Naive thymus-derived CD4-positive, alpha-beta T cell (primary cell): ENCODE data around the gene ZMYND15. TPM values are rescaled to one million over a fixed set of nuclear protein-coding genes. Genes with fewer than 3 reads are reported as not detected.
"Not testable (repeated sequence)": the region's sequence is repeated elsewhere in the genome, so short reads cannot be mapped to it uniquely, and the experiment has no call there.

ENCODE experiments used
- ATAC-seq: fragments of 150-1000 bp; cut with Tn5 transposase; 2 replicates; pipeline ENCODE4 v1.10.0; 2021; ENCODE audit warnings: mild to moderate bottlenecking, moderate library complexity
- CTCF ChIA-PET: fragments of 350-600 bp; sonication (Branson Sonifier 250); formaldehyde crosslinking; loops from one replicate; lab custom pipeline; 2021; ENCODE audit warnings: antibody characterized with exemption; lab: Charles Lee
- POLR2A ChIA-PET: fragments of 350-600 bp; sonication (Branson Sonifier 250); formaldehyde crosslinking; loops from one replicate; lab custom pipeline; 2021; ENCODE audit warnings: antibody characterized with exemption, inconsistent platforms; lab: Charles Lee
- DNase-seq, 9 donors: peaks; one replicate each; pipeline versions ENCODE4 v3.0.0 to v3.0.0-alpha.2; 2020 to 2022; ENCODE audit warnings: mixed read lengths in 1 of 9
- H3K27ac ChIP-seq: one replicate; pipeline ENCODE4 v1.7.0; 2013; ENCODE audit warnings: mild to moderate bottlenecking, low read depth, low read length, moderate library complexity
- H3K27me3 ChIP-seq, 2 donors: one replicate each; pipeline ENCODE4 v1.7.0; 2013; ENCODE audit warnings: low read length in 2 of 2, mild to moderate bottlenecking in 2 of 2, moderate library complexity in 2 of 2; ENCODE audit not compliant: control insufficient read depth in 2 of 2, insufficient read depth in 2 of 2
- H3K36me3 ChIP-seq, 3 experiments: 1 replicate in 2 of 3; 2 replicates in 1 of 3; pipeline ENCODE4 v1.7.0; 2013; ENCODE audit warnings: low read length in 3 of 3, mild to moderate bottlenecking in 3 of 3, moderate library complexity in 1 of 3; ENCODE audit not compliant: insufficient read depth in 3 of 3, control insufficient read depth in 2 of 3
- H3K4me1 ChIP-seq, 2 donors: one replicate each; pipeline ENCODE4 v1.7.0; 2013; ENCODE audit warnings: low read length in 2 of 2, mild to moderate bottlenecking in 2 of 2, moderate library complexity in 1 of 2; ENCODE audit not compliant: control insufficient read depth in 2 of 2, insufficient read depth in 2 of 2
- H3K4me3 ChIP-seq: 2 replicates; pipeline ENCODE4 v1.7.0; 2013; ENCODE audit warnings: mild to moderate bottlenecking, low read length
- H3K9me3 ChIP-seq, 3 experiments: 1 replicate in 2 of 3; 2 replicates in 1 of 3; pipeline ENCODE4 v1.7.0; 2013; ENCODE audit warnings: low read length in 3 of 3; ENCODE audit not compliant: control insufficient read depth in 2 of 3
- H3K27ac Mint-ChIP-seq, 9 donors: one replicate each; pipeline ENCODE4 v1.8.0; 2020 to 2022; ENCODE audit warnings: mixed read lengths in 9 of 9, mild to moderate bottlenecking in 8 of 9, moderate library complexity in 5 of 9, inconsistent platforms in 2 of 9
- H3K27me3 Mint-ChIP-seq, 5 donors: one replicate each; pipeline ENCODE4 v1.8.0; 2021 to 2022; ENCODE audit warnings: mixed read lengths in 5 of 5, mild to moderate bottlenecking in 1 of 5
- H3K36me3 Mint-ChIP-seq, 5 donors: one replicate each; pipeline ENCODE4 v1.8.0; 2020 to 2022; ENCODE audit warnings: mixed read lengths in 5 of 5, mild to moderate bottlenecking in 3 of 5, inconsistent platforms in 1 of 5
- H3K4me1 Mint-ChIP-seq, 7 donors: one replicate each; pipeline ENCODE4 v1.8.0; 2020 to 2022; ENCODE audit warnings: mixed read lengths in 7 of 7, mild to moderate bottlenecking in 3 of 7, inconsistent platforms in 1 of 7
- H3K4me3 Mint-ChIP-seq, 10 donors: one replicate each; pipeline ENCODE4 v1.8.0; 2020 to 2022; ENCODE audit warnings: mild to moderate bottlenecking in 10 of 10, mixed read lengths in 10 of 10, moderate library complexity in 6 of 10, inconsistent platforms in 2 of 10
- H3K9me3 Mint-ChIP-seq, 11 donors: one replicate each; pipeline ENCODE4 v1.8.0; 2020 to 2022; ENCODE audit warnings: mixed read lengths in 11 of 11, mild to moderate bottlenecking in 4 of 11, inconsistent platforms in 1 of 11, moderate library complexity in 1 of 11
- intact Hi-C, 2 donors: fragments of 100-400 bp; cut with micrococcal nuclease; formaldehyde crosslinking; loops; one replicate each; pipeline ENCODE4 v1.15.1; 2023
- polyA plus RNA-seq, 2 donors: library from polyadenylated mRNA; unstranded; fragments of 300-500 nt; fragmentation: Illumina TruSeq; gene quantifications; one replicate each; pipeline ENCODE4 v1.2.3, GENCODE V29; 2021
- total RNA-seq, 6 experiments: library from RNA in 5 of 6; stranded (reverse) in 5 of 6; gene quantifications; 1 replicate in 5 of 6; 2 replicates in 1 of 6; pipeline ENCODE4 v1.2.3 and lab custom pipeline; 2021 to 2026

Gene ZMYND15
- total and polyA plus RNA-seq, 7 experiments from 2014 or later: 0.22 to 5.2 (median 1.4) TPM; not detected in 3

DNA sequence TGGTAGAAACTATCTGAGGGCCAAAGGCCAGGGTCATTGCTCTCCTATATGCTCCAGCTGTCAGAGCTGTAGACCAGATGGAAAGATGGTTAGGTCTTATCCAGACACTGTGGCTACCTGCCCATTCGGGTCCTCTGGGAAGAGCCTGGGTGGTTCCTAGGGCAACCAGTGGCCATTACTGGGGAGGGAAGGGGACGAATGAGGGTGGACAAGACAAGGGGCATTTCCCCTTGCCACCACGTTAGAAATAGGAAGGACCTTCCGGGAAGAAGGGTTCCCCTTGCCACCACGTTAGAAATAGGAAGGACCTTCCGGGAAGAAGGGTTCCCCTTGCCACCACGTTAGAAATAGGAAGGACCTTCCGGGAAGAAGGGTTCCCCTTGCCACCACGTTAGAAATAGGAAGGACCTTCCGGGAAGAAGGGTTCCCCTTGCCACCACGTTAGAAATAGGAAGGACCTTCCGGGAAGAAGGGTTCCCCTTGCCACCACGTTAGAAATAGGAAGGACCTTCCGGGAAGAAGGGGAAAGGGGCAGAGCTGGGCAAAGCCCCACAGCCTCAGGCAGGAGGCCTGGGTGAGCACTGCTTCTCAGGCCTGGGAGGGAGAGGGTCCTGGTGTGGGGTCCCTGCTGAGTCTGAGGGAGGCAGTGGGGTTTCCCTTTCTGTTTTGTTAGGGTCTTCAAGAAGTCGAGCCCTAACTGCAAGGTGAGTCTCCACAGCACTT is 25.1 kb upstream of the ZMYND15 start:
- peaks cover 32 to 58% (median 52%) of the 10 kb centered on the region in 7 donors for H3K4me1 Mint-ChIP-seq
- peaks cover 0 to 39% (median 11%) of the 10 kb centered on the region in 5 donors for H3K36me3 Mint-ChIP-seq
- H3K36me3 ChIP-seq: peaks cover 8 to 43% (median 20%) of the 10 kb centered on the region in 3 experiments
- H3K4me1 ChIP-seq: peaks cover 39 to 41% of the 10 kb centered on the region in 2 donors
- H3K4me3 Mint-ChIP-seq: peak overlapping the region; percentile 74 to 97 (median 84)
- H3K27ac Mint-ChIP-seq: peak overlapping the region; percentile 91 to 96 (median 93)
- CTCF ChIA-PET: interaction anchor here (0.7 to 3.0 kb wide), 3 partner anchors 17 to 75 kb away, joined by 5 to 10 read pairs (median 8); partner anchors contain the start of gene MED11
- not testable (repeated sequence) for DNase-seq, H3K27me3 Mint-ChIP-seq, H3K9me3 ChIP-seq, ATAC-seq, H3K27me3 ChIP-seq, H3K9me3 Mint-ChIP-seq
- peak overlapping the region; percentile 48 for H3K4me3 ChIP-seq
- peak overlapping the region; percentile 73 for H3K27ac ChIP-seq
- intact Hi-C loops: loop anchor here (5.0 kb wide), 2 partner anchors 33 to 147 kb away; no protein-coding TSS in a partner anchor
- POLR2A ChIA-PET: interaction anchor here (0.7 to 3.1 kb wide), 11 partner anchors 11 to 234 kb away, joined by 3 to 26 read pairs (median 5); partner anchors contain the start of genes CXCL16, MED11, PELP1 and PFN1

- intact Hi-C loops: no loop called here
- Mint-ChIP-seq H3K9me3 (no peaks in the 10 kb centered on the region), H3K36me3 (peaks cover 0 to 42% (median 13%) of the 10 kb centered on the region in 5 donors), H3K27me3 (no peaks in the 10 kb centered on the region), H3K4me3 (peak overlapping the region; percentile 74 to 97 (median 84)), H3K27ac (peak overlapping the region; percentile 89 to 96 (median 93)), H3K4me1 (peaks cover 32 to 54% (median 47%) of the 10 kb centered on the region in 7 donors)
- DNase-seq: peak in 8 of 9 donors; percentile 39 to 49 (median 46)
- Histone ChIP-seq H3K4me3 (peak overlapping the region; percentile 48), H3K27ac (peak overlapping the region; percentile 73), H3K36me3 (peaks cover 8 to 50% (median 24%) of the 10 kb centered on the region in 3 experiments), H3K4me1 (peaks cover 39 to 41% of the 10 kb centered on the region in 2 donors), H3K9me3 (no peaks in the 10 kb centered on the region), H3K27me3 (no peaks in the 10 kb centered on the region)
- no peak for ATAC-seq
- ChIA-PET POLR2A (interaction anchor here (0.7 to 3.1 kb wide), 9 partner anchors 10 to 228 kb away, joined by 3 to 26 read pairs (median 5); partner anchors contain the start of genes CXCL16, MED11, PELP1 and PLD2), CTCF (interaction anchor here (0.7 to 1.6 kb wide), 2 partner anchors 16 to 75 kb away, joined by 5 to 10 read pairs; partner anchors contain the start of gene MED11)
These were observed 24.4 kb upstream of the ZMYND15 start for GRCh38 chr17:4715063-4715744.

- H3K4me1 Mint-ChIP-seq: peaks cover 32 to 55% (median 47%) of the 10 kb centered on the region in 7 donors
- no peak overlapping the region for H3K4me3 ChIP-seq
These were observed 23.6 kb upstream of the ZMYND15 start for GRCh38 chr17:4716081-4716480.

GRCh38 chr17:4717791-4718190 is 21.8 kb upstream of the ZMYND15 start:
- intact Hi-C loops: no loop called here
- peaks cover 24 to 25% of the 10 kb centered on the region in 2 donors for H3K4me1 ChIP-seq
- Mint-ChIP-seq H3K27me3 (no peaks in the 10 kb centered on the region), H3K4me1 (peaks cover 22 to 46% (median 31%) of the 10 kb centered on the region in 7 donors), H3K4me3 (no peak overlapping the region), H3K9me3 (no peaks in the 10 kb centered on the region), H3K27ac (peak overlapping the region in 2 of 9 donors; percentile 12 to 56), H3K36me3 (peaks cover 0 to 43% (median 14%) of the 10 kb centered on the region in 5 donors)
- DNase-seq: no peak
- ChIA-PET POLR2A (no interaction called here), CTCF (no interaction called here)
- no peaks in the 10 kb centered on the region for H3K27me3 ChIP-seq
- peaks cover 8 to 64% (median 24%) of the 10 kb centered on the region in 3 experiments for H3K36me3 ChIP-seq
- no peak for ATAC-seq
- H3K9me3 ChIP-seq: no peaks in the 10 kb centered on the region
- H3K4me3 ChIP-seq: no peak overlapping the region
- no peak overlapping the region for H3K27ac ChIP-seq

More at GRCh38 chr17:4716081-4716480, 23.6 kb upstream of the ZMYND15 start:
- H3K36me3 ChIP-seq: peaks cover 8 to 54% (median 24%) of the 10 kb centered on the region in 3 experiments
- ATAC-seq: no peak
- H3K27ac Mint-ChIP-seq: peak overlapping the region; percentile 2 to 96 (median 92)
- no peaks in the 10 kb centered on the region for H3K27me3 Mint-ChIP-seq
- H3K27me3 ChIP-seq: no peaks in the 10 kb centered on the region
- intact Hi-C loops: no loop called here
- peaks cover 38 to 40% of the 10 kb centered on the region in 2 donors for H3K4me1 ChIP-seq
- peak overlapping the region; percentile 73 for H3K27ac ChIP-seq
- CTCF ChIA-PET: interaction anchor here (1.6 kb wide), 1 partner anchor 16 kb away, joined by 10 read pairs; the partner anchor contains the start of gene MED11
- DNase-seq: no peak
- no peaks in the 10 kb centered on the region for H3K9me3 Mint-ChIP-seq
- POLR2A ChIA-PET: interaction anchor here (1.5 to 3.1 kb wide), 4 partner anchors 9 to 91 kb away, joined by 3 to 26 read pairs (median 10); partner anchors contain the start of genes CXCL16, PLD2 and ZMYND15
- H3K4me3 Mint-ChIP-seq: peak overlapping the region in 6 of 10 donors; percentile 42 to 97 (median 83)
- no peaks in the 10 kb centered on the region for H3K9me3 ChIP-seq
- H3K36me3 Mint-ChIP-seq: peaks cover 0 to 51% (median 18%) of the 10 kb centered on the region in 5 donors

GRCh38 chr17:4718276-4718675 is 21.4 kb upstream of the ZMYND15 start:
- H3K27me3 Mint-ChIP-seq: no peaks in the 10 kb centered on the region
- ChIA-PET POLR2A (no interaction called here), CTCF (no interaction called here)
- no peak overlapping the region for H3K4me3 Mint-ChIP-seq
- peaks cover 0 to 43% (median 14%) of the 10 kb centered on the region in 5 donors for H3K36me3 Mint-ChIP-seq
- intact Hi-C loops: no loop called here
- ATAC-seq: no peak
- Histone ChIP-seq H3K4me1 (peaks cover 24 to 25% of the 10 kb centered on the region in 2 donors), H3K27me3 (no peaks in the 10 kb centered on the region), H3K4me3 (no peak overlapping the region), H3K9me3 (no peaks in the 10 kb centered on the region), H3K27ac (no peak overlapping the region), H3K36me3 (peaks cover 8 to 64% (median 24%) of the 10 kb centered on the region in 3 experiments)
- H3K27ac Mint-ChIP-seq: peak overlapping the region in 2 of 9 donors; percentile 12 to 56
- DNase-seq: no peak
- H3K9me3 Mint-ChIP-seq: no peaks in the 10 kb centered on the region
- peaks cover 22 to 47% (median 28%) of the 10 kb centered on the region in 7 donors for H3K4me1 Mint-ChIP-seq

GRCh38 chr17:4719146-4719545 is 20.5 kb upstream of the ZMYND15 start:
- Histone ChIP-seq H3K4me1 (peaks cover 16 to 19% of the 10 kb centered on the region in 2 donors), H3K27ac (no peak overlapping the region), H3K4me3 (no peak overlapping the region), H3K9me3 (no peaks in the 10 kb centered on the region), H3K27me3 (no peaks in the 10 kb centered on the region), H3K36me3 (peaks cover 8 to 64% (median 24%) of the 10 kb centered on the region in 3 experiments)
- H3K4me1 Mint-ChIP-seq: peaks cover 16 to 42% (median 21%) of the 10 kb centered on the region in 7 donors
- intact Hi-C loops: no loop called here
- POLR2A ChIA-PET: no interaction called here
- no peak overlapping the region for H3K4me3 Mint-ChIP-seq
- no peak for ATAC-seq
- CTCF ChIA-PET: no interaction called here
- H3K27ac Mint-ChIP-seq: peak overlapping the region in 3 of 9 donors; percentile 56 to 76 (median 63)
- H3K9me3 Mint-ChIP-seq: no peaks in the 10 kb centered on the region
- no peak for DNase-seq
- H3K36me3 Mint-ChIP-seq: peaks cover 0 to 40% (median 14%) of the 10 kb centered on the region in 5 donors
- H3K27me3 Mint-ChIP-seq: no peaks in the 10 kb centered on the region
